Breast epithelium (tissue), 3 donors: ENCODE measurements around the gene GRK5.

Source experiments
- POLR2AphosphoS5 ChIP-seq, 3 donors: sonication (generic); formaldehyde crosslinking; IDR thresholded peaks; one replicate each; pipeline ENCODE4 v1.6.1; 2017; ENCODE audit warnings: antibody characterized with exemption in 3 of 3
- TF ChIP-seq, protein P1 (sequence below), 3 donors: fragments of 450-650 bp; IDR thresholded peaks; one replicate each; pipeline ENCODE4 v1.5.1; 2016 to 2017; ENCODE audit warnings: antibody characterized with exemption in 3 of 3, mild to moderate bottlenecking in 3 of 3, moderate library complexity in 3 of 3

- TF ChIP-seq, protein P1, sequence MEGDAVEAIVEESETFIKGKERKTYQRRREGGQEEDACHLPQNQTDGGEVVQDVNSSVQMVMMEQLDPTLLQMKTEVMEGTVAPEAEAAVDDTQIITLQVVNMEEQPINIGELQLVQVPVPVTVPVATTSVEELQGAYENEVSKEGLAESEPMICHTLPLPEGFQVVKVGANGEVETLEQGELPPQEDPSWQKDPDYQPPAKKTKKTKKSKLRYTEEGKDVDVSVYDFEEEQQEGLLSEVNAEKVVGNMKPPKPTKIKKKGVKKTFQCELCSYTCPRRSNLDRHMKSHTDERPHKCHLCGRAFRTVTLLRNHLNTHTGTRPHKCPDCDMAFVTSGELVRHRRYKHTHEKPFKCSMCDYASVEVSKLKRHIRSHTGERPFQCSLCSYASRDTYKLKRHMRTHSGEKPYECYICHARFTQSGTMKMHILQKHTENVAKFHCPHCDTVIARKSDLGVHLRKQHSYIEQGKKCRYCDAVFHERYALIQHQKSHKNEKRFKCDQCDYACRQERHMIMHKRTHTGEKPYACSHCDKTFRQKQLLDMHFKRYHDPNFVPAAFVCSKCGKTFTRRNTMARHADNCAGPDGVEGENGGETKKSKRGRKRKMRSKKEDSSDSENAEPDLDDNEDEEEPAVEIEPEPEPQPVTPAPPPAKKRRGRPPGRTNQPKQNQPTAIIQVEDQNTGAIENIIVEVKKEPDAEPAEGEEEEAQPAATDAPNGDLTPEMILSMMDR (IDR thresholded peaks at IDR 0.05) = no peak
- no peak for TF ChIP-seq POLR2AphosphoS5 (IDR thresholded peaks at IDR 0.05)
These were observed 144.7 kb downstream of the GRK5 start for GRCh38 chr10:119352042-119352441.
